ENCODE data around the gene METTL3. TPM values are rescaled to one million over a fixed set of nuclear protein-coding genes. Genes with fewer than 3 reads are reported as not detected.

The METTL3 gene
- total and polyA plus RNA-seq, 2 of the 13 experiments (the other 11 are each of a cell fraction or from before 2014, with no cell fraction given), result 123 to 130 TPM

- TF ChIP-seq, protein P1, sequence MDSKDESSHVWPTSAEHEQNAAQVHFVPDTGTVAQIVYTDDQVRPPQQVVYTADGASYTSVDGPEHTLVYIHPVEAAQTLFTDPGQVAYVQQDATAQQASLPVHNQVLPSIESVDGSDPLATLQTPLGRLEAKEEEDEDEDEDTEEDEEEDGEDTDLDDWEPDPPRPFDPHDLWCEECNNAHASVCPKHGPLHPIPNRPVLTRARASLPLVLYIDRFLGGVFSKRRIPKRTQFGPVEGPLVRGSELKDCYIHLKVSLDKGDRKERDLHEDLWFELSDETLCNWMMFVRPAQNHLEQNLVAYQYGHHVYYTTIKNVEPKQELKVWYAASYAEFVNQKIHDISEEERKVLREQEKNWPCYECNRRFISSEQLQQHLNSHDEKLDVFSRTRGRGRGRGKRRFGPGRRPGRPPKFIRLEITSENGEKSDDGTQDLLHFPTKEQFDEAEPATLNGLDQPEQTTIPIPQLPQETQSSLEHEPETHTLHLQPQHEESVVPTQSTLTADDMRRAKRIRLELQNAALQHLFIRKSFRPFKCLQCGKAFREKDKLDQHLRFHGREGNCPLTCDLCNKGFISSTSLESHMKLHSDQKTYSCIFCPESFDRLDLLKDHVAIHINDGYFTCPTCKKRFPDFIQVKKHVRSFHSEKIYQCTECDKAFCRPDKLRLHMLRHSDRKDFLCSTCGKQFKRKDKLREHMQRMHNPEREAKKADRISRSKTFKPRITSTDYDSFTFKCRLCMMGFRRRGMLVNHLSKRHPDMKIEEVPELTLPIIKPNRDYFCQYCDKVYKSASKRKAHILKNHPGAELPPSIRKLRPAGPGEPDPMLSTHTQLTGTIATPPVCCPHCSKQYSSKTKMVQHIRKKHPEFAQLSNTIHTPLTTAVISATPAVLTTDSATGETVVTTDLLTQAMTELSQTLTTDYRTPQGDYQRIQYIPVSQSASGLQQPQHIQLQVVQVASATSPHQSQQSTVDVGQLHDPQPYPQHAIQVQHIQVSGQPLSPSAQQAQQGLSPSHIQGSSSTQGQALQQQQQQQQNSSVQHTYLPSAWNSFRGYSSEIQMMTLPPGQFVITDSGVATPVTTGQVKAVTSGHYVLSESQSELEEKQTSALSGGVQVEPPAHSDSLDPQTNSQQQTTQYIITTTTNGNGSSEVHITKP (CRISPR knock-in tag; IDR thresholded peaks at IDR 0.05; ENCODE audit: low read depth), result peak; percentile 85
- TF ChIP-seq ZNF331 (CRISPR knock-in tag; IDR thresholded peaks at IDR 0.05) (peak; percentile 93), NR2F2 (IDR thresholded peaks at IDR 0.05; ENCODE audit: borderline replicate concordance, low read depth) (peak; percentile 35; the same call in 1 of the 2 replicates), GZF1 (CRISPR knock-in tag; IDR thresholded peaks at IDR 0.05) (peak; percentile 35; the same call in 1 of the 2 replicates), HMGA1 (CRISPR knock-in tag; conservative IDR thresholded peaks at IDR 0.05) (no peak), ZNF263 (CRISPR knock-in tag; IDR thresholded peaks at IDR 0.05) (peak; percentile 48; the same call in 1 of the 2 replicates), ZNF333 (CRISPR knock-in tag; IDR thresholded peaks at IDR 0.05; ENCODE audit: borderline replicate concordance) (peak; percentile 96), ZNF33B (CRISPR knock-in tag; IDR thresholded peaks at IDR 0.05) (peak; percentile 90; the same call in 1 of the 2 replicates), ZNF747 (CRISPR knock-in tag; IDR thresholded peaks at IDR 0.05; ENCODE audit: borderline replicate concordance) (peak; percentile 96), SMAD3 (CRISPR knock-in tag; IDR thresholded peaks at IDR 0.05) (peak; percentile 98), MTF2 (CRISPR knock-in tag; IDR thresholded peaks at IDR 0.05; ENCODE audit: borderline replicate concordance) (0 out of 2 replicates have a peak, but pooled peaks have one; percentile 32), ZNF3 (CRISPR knock-in tag; IDR thresholded peaks at IDR 0.05) (no peak; the same call in 1 of the 2 replicates), KDM5A (IDR thresholded peaks at IDR 0.05; ENCODE audit: borderline replicate concordance, low read length) (peak; percentile 78), FOXK2 (IDR thresholded peaks at IDR 0.05) (peak; percentile 97), ZNF598 (CRISPR knock-in tag; IDR thresholded peaks at IDR 0.05; ENCODE audit: borderline replicate concordance) (peak; percentile 97), HCFC1 (IDR thresholded peaks at IDR 0.05; ENCODE audit: low read depth, low read length) (peak; percentile 96), ZNF18 (CRISPR knock-in tag; IDR thresholded peaks at IDR 0.05; ENCODE audit: insufficient replicate concordance) (no peak), MXD1 (CRISPR knock-in tag; IDR thresholded peaks at IDR 0.05) (peak; percentile 100), SIN3A (IDR thresholded peaks at IDR 0.05; ENCODE audit: borderline replicate concordance, low read depth, low read length) (peak; percentile 99)
- TF ChIP-seq, protein P2, sequence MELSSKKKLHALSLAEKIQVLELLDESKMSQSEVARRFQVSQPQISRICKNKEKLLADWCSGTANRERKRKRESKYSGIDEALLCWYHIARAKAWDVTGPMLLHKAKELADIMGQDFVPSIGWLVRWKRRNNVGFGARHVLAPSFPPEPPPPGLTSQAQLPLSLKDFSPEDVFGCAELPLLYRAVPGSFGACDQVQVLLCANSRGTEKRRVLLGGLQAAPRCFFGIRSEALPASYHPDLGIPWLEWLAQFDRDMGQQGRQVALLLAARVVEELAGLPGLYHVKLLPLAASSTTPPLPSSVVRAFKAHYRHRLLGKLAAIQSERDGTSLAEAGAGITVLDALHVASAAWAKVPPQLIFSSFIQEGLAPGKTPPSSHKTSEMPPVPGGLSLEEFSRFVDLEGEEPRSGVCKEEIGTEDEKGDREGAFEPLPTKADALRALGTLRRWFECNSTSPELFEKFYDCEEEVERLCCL (CRISPR knock-in tag; IDR thresholded peaks at IDR 0.05; ENCODE audit: borderline replicate concordance), result no peak
- TF ChIP-seq, protein P3, sequence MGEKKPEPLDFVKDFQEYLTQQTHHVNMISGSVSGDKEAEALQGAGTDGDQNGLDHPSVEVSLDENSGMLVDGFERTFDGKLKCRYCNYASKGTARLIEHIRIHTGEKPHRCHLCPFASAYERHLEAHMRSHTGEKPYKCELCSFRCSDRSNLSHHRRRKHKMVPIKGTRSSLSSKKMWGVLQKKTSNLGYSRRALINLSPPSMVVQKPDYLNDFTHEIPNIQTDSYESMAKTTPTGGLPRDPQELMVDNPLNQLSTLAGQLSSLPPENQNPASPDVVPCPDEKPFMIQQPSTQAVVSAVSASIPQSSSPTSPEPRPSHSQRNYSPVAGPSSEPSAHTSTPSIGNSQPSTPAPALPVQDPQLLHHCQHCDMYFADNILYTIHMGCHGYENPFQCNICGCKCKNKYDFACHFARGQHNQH (CRISPR knock-in tag; IDR thresholded peaks at IDR 0.05), result peak; percentile 94; the same call in 1 of the 2 replicates
These were observed at the start of gene METTL3 (continued) for GRCh38 chr14:21510735-21511657.
